NCI-H2029 (cell line): ENCODE data around the gene PSMD10.

Experiments used
- DNase-seq: peaks from one replicate; lab custom pipeline; 2025; lab: John Stamatoyannopoulos, UW

The PSMD10 gene, protein sequence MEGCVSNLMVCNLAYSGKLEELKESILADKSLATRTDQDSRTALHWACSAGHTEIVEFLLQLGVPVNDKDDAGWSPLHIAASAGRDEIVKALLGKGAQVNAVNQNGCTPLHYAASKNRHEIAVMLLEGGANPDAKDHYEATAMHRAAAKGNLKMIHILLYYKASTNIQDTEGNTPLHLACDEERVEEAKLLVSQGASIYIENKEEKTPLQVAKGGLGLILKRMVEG

DNA sequence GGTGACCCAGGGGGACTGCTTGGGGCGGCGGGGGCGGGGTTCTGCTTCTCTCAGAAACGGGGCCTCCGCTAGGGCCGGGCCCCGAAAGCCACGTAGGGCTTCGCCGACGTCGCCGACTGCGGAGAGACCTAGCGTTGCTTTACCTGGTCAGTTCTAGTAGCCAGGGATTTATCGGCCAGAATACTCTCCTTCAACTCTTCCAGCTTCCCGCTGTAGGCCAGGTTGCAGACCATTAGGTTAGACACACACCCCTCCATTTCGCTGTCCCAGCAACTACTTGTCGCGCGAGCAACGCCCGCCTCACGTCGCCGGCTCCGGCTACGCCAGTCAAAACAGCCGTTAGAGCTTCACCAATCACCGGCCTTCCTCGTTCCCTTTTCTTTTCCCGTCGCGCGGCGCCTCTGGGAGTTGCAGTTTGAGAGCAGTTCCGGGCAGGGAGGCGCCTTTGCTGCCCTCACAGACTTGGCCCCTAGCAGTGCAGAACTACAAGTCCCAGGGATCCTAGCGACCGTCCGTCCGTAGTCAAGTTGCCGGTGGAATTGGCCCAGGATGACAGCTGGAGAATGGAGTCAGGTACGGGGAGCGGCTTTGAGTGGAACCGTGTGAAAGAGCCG is at the start of gene PSMD10, which contains the start of gene ATG4A:
Gene PSMD10, minus strand, starts transcription at position 279 of the 614 bp plus-strand sequence. Its CDS starts 22 bp downstream, at position 257.
Gene ATG4A, plus strand, starts transcription at position 515 of the 614 bp plus-strand sequence. Its CDS starts 49 bp downstream, at position 564.
- DNase-seq, result peak; percentile 93

DNA sequence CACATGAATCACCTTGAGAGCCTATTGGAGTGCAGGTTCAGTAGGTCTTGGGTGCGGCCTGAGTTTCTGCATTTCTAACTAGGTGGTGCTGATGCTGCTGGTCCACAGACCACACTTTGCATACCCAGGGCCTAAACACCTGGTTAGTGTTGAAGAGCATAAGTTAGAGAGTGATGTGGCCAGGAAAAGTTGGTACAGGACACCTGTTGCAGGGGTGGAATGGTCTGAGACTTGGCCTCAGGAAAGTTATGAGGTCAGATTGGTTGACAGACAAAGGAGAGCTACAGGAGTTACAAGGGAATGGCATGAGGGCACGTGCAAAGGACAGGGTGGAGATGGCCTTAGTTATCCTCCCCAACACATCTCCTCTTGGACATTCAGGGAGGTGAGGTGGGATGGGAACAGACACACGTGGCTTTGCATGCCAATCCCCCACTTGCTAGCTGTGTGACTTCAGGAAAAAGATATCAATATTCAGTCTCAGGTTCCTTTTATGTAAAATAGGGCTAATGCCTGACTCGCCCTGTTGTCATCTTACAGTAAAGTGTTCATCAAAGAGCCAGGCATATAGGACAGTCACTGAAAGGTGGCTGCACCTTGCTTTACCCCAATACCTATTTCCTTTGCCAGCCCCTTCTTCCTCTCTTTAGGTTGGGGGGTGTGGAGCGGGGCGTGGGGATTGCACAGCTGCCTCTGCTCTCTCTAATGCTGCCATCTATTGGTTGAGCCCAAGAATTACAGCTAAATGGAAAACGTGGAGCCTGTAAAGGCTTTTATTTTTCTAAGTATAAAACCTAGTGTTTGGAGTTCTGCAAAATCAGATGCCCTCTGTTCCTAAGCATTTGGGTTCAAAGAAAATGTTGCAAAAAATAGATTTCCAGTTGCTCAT is 47.7 kb upstream of the PSMD10 start:
- DNase-seq, result no peak

DNA sequence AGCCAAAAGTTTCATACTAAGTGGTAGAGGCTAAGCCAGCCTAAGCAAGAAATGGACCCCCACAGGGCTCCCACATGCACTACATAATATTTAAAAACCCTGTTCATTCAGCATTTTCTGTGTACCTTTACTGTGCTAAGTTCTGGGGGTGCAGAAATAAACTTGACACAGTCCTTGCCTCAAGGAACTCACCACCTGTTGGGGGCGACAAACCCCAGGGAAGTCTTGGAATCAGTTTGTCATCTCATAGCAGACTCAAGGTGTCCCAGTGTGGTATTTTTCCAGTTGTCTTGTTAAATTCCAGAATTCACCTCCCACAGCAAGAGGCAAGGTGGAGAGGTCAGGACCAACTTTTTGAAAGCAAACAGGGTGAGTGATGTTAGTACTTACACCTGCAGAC is 43.4 kb upstream of the PSMD10 start:
- DNase-seq, result no peak

DNA sequence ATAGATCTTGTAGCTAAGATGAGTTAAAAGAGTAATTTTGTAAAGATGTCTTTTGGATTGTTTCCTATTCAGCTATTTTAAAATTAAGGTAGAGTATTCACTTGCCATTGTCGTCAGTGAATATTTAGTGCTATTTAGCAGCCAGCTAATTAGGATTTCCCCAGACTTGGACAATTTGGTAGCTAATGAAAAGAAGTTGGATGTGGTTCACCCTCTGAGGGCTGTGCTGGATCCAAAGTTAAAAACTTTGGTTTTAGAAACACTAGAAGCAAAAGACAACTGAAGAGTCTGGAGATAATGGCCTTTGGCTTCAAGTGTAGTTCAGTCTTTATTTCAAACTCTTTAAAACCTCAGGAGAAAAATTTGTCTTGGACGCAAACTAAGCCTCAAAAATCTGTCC is 41.5 kb upstream of the PSMD10 start:
- no peak for DNase-seq

DNA sequence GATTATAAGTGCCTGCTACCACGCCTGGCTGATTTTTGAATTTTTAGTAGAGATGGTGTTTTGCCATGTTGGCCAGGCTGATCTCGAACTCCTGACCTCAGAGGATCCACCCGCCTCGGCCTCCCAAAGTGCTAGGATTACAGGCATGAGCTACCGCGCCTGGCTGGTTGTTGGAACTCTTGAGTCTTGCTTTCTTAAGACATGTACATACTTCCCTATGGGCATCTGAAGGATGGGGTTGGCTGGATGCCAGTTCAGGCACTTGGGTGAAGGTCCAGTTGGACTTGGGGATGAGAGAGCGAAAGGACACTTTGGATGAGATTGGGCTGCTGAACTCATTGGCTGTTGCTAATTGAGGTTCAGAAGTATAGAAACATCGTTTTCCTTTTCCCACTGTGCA is 40.7 kb upstream of the PSMD10 start:
- DNase-seq, result no peak

DNA sequence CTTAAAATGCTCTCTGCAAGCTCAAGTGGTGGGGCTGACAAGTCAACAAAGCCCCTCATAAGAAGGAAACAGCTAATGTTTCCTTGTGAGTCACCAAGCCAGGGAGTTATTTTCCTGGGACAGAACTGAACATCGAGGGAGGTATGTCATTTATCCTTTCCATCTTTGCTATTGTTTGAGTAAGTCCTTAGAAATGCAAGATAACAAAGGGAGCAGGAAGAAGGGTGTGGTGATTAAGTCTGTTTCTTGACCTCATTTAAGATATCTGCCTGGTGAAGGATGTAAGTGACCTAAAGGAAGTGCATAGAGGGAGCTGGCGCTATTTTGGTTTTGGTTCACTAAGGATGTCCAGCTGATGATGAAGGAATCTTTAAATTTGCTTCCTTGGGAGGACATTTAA is 40.1 kb upstream of the PSMD10 start:
- no peak for DNase-seq

DNA sequence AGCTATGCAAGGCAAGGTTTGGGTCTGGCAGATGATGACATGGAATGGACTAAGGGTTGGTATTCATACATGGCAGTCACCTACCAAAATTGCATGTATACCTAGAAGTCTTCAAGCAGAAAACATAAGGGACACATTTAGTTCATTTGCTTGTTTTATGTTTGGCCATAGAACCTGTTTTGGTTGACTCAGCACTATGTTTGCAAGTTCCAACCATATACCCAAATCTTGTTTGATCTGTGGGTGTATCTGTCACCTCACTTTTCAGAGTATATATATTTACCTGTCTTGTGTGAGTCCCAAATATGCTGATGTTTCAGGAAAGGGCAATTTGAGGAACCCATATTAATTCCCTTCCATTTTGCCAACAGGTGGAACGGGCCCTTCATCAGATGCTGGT is 39.5 kb upstream of the PSMD10 start:
- DNase-seq, result no peak

DNA sequence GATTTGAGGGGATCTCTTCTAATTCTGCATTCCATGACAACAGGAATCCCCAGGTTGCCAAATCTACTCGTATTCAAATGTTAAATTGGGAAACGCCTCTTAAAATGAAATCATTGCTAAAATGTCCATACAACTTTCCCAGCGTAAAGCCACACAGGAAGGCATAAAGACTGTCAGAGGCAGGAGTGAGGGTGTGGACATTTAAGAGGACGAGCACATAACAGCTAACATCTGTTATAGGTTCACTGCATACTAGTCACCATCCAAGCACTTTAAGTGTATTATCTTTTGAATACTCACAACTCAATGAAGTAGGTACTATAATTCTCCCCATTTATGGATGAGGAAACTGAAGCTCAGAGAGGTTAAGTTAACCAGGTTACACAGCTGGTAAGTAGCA is 35.8 kb upstream of the PSMD10 start:
- no peak for DNase-seq

DNA sequence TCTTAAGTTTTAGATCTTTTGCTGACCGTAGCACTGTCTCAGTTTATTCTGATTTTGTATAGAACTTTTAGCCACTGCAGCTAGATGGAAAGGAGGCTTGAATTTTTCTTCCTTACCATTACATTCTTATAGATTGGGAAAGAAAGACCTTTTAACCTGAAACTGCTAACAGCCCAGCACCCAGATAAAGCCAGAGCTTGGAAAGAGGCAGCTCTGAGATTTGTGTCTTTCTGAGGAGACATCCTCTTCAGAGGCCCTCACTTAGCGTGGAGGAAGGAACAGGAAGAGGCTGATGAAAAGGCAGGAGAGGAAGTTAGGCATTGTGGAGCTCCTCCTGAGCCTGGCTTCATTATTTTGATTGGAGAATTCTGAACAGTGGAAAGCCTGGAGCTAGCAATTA is 35.3 kb upstream of the PSMD10 start:
- no peak for DNase-seq

DNA sequence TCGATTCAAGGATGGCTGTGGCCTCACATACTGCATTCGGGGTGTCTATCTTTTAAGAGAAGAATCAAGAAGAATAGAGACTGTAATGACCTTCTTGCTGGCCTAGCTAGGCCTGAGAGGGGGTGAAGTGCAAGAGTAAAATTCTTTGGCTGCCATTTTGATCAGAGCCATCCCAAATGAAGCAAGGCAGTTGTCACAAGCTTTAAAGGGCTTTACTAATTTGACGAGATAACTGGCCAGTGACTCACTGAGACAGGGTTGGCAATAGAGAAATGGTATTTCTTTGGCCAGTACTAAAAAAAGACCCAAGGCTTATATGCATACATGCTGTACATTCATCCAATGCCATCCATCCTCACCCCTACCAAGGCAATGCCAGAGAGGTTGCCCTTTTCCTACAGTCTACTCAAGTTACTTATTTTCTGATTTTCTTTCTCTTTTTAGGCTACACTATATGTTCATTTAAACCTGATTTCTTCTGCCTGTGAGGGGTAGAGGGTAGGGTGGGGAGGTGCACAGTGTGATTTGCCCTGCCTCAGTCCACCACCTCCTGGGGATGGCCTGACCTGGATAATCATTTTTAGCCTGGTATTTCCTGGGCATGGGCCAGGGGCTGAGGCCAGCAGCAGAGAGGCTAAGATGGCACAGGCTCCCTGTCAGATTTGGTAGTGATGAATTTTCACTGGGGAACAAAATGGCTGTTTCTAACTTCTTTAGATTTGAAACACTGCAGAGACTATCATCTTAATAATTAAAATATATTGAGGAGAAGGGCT is 32.4 kb upstream of the PSMD10 start:
- no peak for DNase-seq

DNA sequence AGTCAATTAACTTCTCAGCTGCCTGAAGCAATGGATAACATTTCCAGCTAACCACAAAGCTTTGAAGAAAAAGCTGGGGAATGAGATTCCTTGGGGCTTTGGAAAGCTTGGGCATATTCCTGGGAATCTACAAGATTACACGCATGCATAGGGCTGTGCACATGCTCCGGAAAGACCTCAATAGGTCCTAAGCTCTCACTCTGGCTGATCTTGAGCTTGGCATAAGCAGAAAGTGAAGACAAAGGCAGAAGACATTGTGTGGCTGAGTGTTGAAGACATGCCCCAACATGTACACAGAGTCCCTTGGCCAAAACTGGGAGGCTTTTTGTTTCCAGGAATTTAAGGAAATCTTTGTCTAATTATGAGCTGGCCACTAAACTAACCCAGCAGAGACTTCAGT is 31.4 kb upstream of the PSMD10 start:
- DNase-seq, result no peak

DNA sequence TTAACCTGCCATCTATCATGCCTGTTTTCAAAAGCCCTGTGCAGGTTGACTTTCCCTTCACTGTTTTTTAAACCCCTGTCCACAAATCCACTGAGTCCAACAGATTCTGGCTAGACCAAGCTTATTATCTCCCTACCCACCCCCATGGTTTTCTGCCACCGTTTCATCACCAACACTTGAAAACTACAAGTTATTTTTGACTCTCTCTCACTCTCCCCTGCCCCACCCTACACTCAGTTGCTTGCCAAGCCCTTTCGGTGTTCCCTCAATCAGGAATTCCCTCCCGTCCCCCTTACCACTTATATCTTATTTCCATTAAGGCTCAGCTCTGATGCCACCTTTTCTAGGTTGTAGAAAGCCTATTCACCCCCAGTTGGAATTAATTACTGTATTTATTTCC is 29.9 kb upstream of the PSMD10 start:
- DNase-seq, result no peak

DNA sequence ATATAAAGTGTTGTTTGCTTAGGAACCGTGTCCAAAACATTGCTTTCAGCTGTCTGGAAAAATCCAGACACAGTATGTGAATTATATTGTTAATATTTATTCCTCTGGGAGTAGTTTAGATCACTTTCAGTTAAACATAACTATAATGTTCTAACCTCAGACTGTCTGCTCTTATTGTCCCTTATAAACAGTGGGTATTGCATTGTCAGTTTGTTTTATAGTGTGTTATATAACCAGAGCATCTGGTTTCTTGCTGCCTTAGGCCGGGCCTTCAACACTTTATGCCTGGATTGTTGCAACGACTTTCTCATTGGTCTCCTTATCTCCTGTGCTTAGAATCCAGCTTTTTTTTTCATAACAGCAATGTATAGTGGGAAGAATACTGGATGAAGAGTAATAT is 26.6 kb upstream of the PSMD10 start:
- no peak for DNase-seq

DNA sequence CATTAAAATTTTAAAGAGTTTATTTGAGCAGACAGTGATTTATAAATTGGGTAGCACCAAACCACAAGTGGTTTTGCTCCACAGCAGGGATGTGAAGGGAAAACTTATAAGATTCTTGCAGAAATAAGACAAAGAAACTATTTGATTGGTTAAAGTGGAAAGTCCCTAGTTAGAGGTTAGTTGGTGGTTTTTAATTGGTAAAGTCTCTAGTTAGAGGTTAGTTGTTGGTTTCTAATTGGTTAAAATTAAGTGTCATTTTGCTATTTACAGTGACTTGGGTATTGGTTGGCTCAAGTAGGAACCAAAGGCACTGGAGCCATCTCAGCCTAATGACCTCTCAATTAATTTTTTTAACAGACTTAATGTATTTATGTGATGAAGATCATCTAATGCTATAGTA is 23.2 kb upstream of the PSMD10 start:
- no peak for DNase-seq

DNA sequence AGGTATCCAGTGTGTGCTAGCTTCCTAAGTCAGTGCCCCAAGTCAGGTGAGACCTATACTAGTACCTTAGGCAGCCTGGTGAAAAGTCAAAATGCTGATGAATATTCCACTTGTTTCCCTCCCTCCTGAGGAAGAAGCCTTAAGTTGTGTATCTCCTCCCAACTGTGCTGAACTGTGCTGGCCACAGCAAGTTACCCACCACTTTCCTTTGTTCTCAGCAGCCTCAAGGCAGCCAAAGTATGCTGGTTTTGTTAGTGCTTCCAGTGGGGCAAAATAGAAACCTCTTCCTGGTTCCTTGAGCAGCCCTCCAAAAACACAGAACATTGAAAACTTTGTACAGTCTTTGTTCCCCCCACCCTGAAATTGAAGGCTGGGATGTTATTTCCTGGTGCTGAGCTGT is 14.1 kb upstream of the PSMD10 start:
- no peak for DNase-seq

DNA sequence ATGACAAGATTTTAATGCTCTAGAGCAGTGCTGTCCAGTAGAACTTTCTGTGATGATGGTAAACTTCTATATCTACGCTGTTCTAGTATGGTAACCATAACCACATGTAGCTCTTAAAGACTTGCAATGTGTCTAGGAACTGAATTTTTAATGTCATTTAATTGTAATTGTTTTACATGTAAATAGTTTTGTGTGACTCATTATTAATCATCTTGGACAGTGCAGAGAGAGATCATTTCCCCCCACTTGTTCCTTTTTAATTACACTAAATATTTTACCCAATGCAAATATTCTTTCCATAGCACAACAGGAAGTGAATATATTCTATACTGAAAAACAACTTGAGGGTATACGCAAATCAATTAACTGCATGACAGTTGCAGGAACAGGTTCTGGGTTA is 6.0 kb upstream of the PSMD10 start:
- no peak for DNase-seq

DNA sequence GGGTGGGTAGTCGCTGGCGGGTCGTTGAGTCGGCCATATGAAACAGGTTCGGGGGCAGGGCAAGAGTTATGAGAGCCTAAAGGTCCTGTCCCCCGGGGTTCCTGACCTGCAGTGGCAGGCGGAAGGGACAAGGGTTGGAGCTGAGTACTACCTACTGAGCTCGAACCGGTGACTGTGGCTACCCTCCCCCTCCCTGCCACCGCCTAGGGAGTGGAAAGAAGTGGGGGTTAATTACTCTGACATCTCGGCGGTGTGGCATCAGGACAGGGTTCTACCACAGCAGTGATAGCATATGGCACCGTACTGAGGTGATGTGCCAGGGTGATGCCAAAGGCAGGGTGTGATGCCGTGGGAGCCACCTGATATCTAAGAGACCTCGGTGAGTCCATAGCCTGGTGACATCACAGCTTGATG is 543 bp upstream of the PSMD10 start:
- no peak for DNase-seq

DNA sequence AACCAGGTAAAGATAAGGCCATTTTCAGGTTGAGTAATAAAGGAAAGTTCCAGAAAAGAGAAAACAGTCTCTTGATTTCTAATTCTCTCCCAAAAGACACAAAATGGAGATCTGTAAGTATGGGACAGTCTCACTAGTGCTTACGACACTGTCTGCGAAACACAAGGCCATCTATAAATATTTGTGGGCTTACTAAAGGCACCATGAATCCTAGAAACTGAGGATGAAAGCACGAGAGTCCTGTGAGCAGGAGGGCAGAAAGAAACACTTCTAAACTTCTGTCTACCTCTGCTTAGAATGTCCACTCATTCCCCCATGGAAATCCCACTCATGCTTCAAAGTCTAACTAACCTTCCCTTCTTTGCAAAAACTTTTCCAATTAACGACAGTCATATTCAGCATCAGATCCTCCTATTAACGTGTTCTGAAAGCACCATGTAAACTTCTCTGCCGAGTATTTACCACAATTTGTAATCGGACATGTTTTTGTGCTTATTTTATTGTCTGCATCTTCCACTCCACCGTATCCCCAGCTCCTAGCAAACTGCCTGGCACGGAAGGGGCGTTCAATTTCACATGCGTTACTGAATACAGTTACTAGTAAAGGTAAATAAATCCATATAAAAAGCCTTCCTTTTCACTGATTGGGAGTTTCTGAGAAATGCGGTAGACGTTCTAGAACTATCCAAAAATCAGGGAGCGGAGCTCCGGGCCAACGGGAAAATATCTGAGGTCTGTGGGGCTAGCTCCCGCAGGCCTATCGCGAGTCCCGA is 665 bp downstream of the PSMD10 start:
- DNase-seq, result no peak

DNA sequence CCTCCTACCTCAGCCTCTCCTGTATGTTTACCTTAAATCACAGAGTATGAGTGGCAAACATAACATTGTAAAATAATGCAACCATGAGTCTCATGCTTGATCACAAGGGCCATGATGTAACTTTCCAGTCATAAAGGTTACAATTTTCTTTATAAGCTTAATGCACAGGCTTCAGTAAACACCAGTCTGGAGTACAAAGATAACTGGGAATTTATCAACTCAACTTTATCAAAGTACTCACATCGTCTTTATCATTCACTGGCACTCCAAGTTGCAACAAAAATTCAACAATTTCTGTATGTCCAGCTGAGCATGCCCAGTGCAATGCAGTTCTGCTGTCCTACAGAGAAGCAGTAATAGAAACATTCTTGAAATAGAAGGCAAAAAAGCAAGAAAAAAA is 2.8 kb downstream of the PSMD10 start:
- no peak for DNase-seq

DNA sequence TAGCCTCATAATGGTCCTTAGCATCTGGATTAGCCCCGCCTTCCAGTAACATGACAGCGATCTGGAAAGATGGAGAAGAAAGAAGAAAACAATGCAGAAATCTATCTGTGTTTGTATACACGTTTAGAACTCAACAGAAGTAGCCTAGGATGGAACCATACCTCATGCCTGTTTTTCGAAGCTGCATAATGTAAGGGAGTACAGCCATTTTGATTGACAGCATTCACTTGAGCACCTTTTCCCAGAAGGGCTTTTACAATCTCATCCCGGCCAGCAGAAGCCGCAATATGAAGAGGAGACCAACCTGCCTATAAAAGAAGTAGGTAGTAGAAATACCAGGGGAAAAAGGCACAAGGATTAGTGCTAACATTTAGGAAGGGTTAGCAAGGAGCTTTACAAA is 3.5 kb downstream of the PSMD10 start:
- no peak for DNase-seq

DNA sequence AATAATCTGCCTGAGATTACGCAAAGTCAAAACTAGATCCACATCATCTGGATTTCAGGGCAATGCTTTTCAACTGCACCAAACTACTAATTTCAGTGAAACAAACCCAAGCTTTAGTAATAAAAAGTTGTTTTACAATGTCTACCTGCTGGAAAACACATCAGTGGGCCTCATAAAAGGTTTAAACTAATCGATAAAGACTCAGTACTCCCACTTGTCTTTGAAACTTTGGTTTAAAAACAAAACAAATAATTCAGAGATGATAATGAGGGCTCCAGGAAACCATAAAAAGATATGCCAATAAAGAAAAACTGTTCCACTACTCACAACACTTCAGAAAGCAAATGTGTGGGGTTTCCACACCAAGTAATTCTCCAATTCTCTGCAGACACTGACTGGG is 10.2 kb downstream of the PSMD10 start:
- no peak for DNase-seq

DNA sequence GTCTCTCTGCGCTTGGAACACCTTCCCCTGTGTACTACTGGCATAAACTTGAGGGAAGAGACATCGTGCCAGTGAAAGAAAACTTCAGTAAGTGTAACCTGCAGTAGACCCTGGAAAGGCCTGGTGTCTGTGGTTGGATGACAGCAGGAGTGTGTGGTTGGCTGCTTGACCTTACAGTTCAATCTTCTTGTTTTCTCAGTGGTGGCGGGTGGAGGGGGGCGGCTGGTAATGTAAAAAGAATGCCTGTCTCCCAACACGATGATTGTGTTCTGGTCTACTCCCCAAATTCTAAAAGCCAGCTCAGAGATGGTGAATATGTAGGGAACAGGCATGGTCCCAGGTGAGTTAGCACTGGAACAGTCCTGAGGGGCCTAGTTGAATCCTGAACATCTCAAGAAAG is 18.6 kb downstream of the PSMD10 start:
- DNase-seq, result no peak
